CD8-positive, alpha-beta memory T cell (primary cell): Measurements from ENCODE around the gene CCNDBP1. TPM values are rescaled to one million over a fixed set of nuclear protein-coding genes. Genes with fewer than 3 reads are reported as not detected.
A peak's percentile ranks its signal among the peaks of the same experiment; 100 is the strongest.

Source experiments
- CTCF ChIA-PET: fragments of 350-600 bp; sonication (Branson Sonifier 250); formaldehyde crosslinking; loops from one replicate; lab custom pipeline; 2021; ENCODE audit warnings: antibody characterized with exemption; lab: Charles Lee
- POLR2A ChIA-PET: fragments of 350-600 bp; sonication (Branson Sonifier 250); formaldehyde crosslinking; loops from one replicate; lab custom pipeline; 2021; ENCODE audit warnings: antibody characterized with exemption; lab: Charles Lee
- DNase-seq, 5 donors: peaks; one replicate each; pipeline versions ENCODE4 v3.0.0 to v3.0.0-alpha.2; 2020 to 2022; ENCODE audit warnings: mixed read lengths in 1 of 5
- H3K27ac ChIP-seq: one replicate; pipeline ENCODE4 v1.7.0; 2013; ENCODE audit warnings: low read depth, mild to moderate bottlenecking, low read length, moderate library complexity
- H3K27me3 ChIP-seq: 2 replicates; pipeline ENCODE4 v1.7.0; 2013; ENCODE audit warnings: low read length, mild to moderate bottlenecking; ENCODE audit not compliant: insufficient read depth, poor library complexity, severe bottlenecking
- H3K36me3 ChIP-seq: 2 replicates; pipeline ENCODE4 v1.7.0; 2013; ENCODE audit warnings: mild to moderate bottlenecking, low read length, moderate library complexity; ENCODE audit not compliant: insufficient read depth
- H3K4me1 ChIP-seq: 2 replicates; pipeline ENCODE4 v1.7.0; 2013; ENCODE audit warnings: mild to moderate bottlenecking, low read length, moderate library complexity; ENCODE audit not compliant: insufficient read depth
- H3K4me3 ChIP-seq: 2 replicates; pipeline ENCODE4 v1.7.0; 2013; ENCODE audit warnings: mild to moderate bottlenecking, low read length
- H3K9me3 ChIP-seq: 2 replicates; pipeline ENCODE4 v1.7.0; 2013; ENCODE audit warnings: mild to moderate bottlenecking, low read length
- H3K27ac Mint-ChIP-seq, 8 donors: one replicate each; pipeline ENCODE4 v1.8.0; 2020 to 2021; ENCODE audit warnings: mixed read lengths in 8 of 8, mild to moderate bottlenecking in 6 of 8, inconsistent platforms in 3 of 8, moderate library complexity in 3 of 8
- H3K27me3 Mint-ChIP-seq, 2 donors: one replicate each; pipeline ENCODE4 v1.8.0; 2020 to 2021; ENCODE audit warnings: mixed read lengths in 2 of 2, mild to moderate bottlenecking in 1 of 2, moderate library complexity in 1 of 2
- H3K36me3 Mint-ChIP-seq, 3 donors: one replicate each; pipeline ENCODE4 v1.8.0; 2020 to 2021; ENCODE audit warnings: mixed read lengths in 3 of 3, inconsistent platforms in 1 of 3, mild to moderate bottlenecking in 1 of 3
- H3K4me1 Mint-ChIP-seq, 3 donors: one replicate each; pipeline ENCODE4 v1.8.0; 2020 to 2021; ENCODE audit warnings: mixed read lengths in 3 of 3, inconsistent platforms in 1 of 3, mild to moderate bottlenecking in 1 of 3
- H3K4me3 Mint-ChIP-seq, 7 donors: one replicate each; pipeline ENCODE4 v1.8.0; 2020 to 2021; ENCODE audit warnings: mixed read lengths in 7 of 7, mild to moderate bottlenecking in 6 of 7, moderate library complexity in 4 of 7, inconsistent platforms in 2 of 7
- H3K9me3 Mint-ChIP-seq, 5 donors: one replicate each; pipeline ENCODE4 v1.8.0; 2020 to 2022; ENCODE audit warnings: mixed read lengths in 5 of 5, mild to moderate bottlenecking in 3 of 5, moderate library complexity in 2 of 5, inconsistent platforms in 1 of 5
- polyA plus RNA-seq: library from polyadenylated mRNA; unstranded; fragments of 300-500 nt; fragmentation: Illumina TruSeq; gene quantifications from one replicate; pipeline ENCODE4 v1.2.3, GENCODE V29; 2021
- total RNA-seq, 2 experiments: library from RNA; stranded (reverse); gene quantifications; one replicate each; pipeline ENCODE4 v1.2.3, GENCODE V29; 2021

Gene CCNDBP1
- total and polyA plus RNA-seq, 3 experiments from 2014 or later = 61.8 to 204 (median 63.2) TPM

- H3K4me3 ChIP-seq = no peak overlapping the region
- no peaks in the 10 kb centered on the region for H3K9me3 ChIP-seq
- H3K27me3 Mint-ChIP-seq = peaks cover 6 to 23% of the 10 kb centered on the region in 2 donors
- H3K27ac ChIP-seq = no peak overlapping the region
- H3K27me3 ChIP-seq = no peaks in the 10 kb centered on the region
- no peak for DNase-seq
- H3K36me3 Mint-ChIP-seq = no peaks in the 10 kb centered on the region
- ChIA-PET CTCF (interaction anchor here (3.4 kb wide), 1 partner anchor 12 kb away, joined by 11 read pairs; no protein-coding TSS in a partner anchor), POLR2A (no interaction called here)
- H3K9me3 Mint-ChIP-seq = peaks cover 0 to 3% (median 0%) of the 10 kb centered on the region in 5 donors
- H3K27ac Mint-ChIP-seq = no peak overlapping the region
- H3K4me1 ChIP-seq = no peaks in the 10 kb centered on the region
- H3K4me1 Mint-ChIP-seq = no peaks in the 10 kb centered on the region
- no peaks in the 10 kb centered on the region for H3K36me3 ChIP-seq
- no peak overlapping the region for H3K4me3 Mint-ChIP-seq
Measured at GRCh38 chr15:43212951-43213350, 27.7 kb downstream of the CCNDBP1 start.

GRCh38 chr15:43213466-43213865 lies 28.3 kb downstream of the CCNDBP1 start:
- no peak for DNase-seq
- Mint-ChIP-seq H3K4me3 (no peak overlapping the region), H3K9me3 (peaks cover 0 to 3% (median 0%) of the 10 kb centered on the region in 5 donors), H3K27me3 (peaks cover 7 to 22% of the 10 kb centered on the region in 2 donors), H3K27ac (no peak overlapping the region), H3K4me1 (no peaks in the 10 kb centered on the region), H3K36me3 (no peaks in the 10 kb centered on the region)
- CTCF ChIA-PET = interaction anchor here (3.4 kb wide), 1 partner anchor 12 kb away, joined by 11 read pairs; no protein-coding TSS in a partner anchor
- H3K4me3 ChIP-seq = no peak overlapping the region
- no peaks in the 10 kb centered on the region for H3K27me3 ChIP-seq
- H3K4me1 ChIP-seq = no peaks in the 10 kb centered on the region
- H3K36me3 ChIP-seq = no peaks in the 10 kb centered on the region
- H3K9me3 ChIP-seq = no peaks in the 10 kb centered on the region
- POLR2A ChIA-PET = no interaction called here
- H3K27ac ChIP-seq = no peak overlapping the region

GRCh38 chr15:43214169-43214568 lies 29.0 kb downstream of the CCNDBP1 start:
- H3K4me3 Mint-ChIP-seq = no peak overlapping the region
- CTCF ChIA-PET = interaction anchor here (0.9 to 3.4 kb wide), 2 partner anchors 11 to 73 kb away, joined by 3 to 11 read pairs; no protein-coding TSS in a partner anchor
- no peaks in the 10 kb centered on the region for H3K36me3 Mint-ChIP-seq
- Histone ChIP-seq H3K27ac (no peak overlapping the region), H3K36me3 (no peaks in the 10 kb centered on the region), H3K4me3 (no peak overlapping the region), H3K4me1 (no peaks in the 10 kb centered on the region), H3K27me3 (no peaks in the 10 kb centered on the region), H3K9me3 (no peaks in the 10 kb centered on the region)
- no peaks in the 10 kb centered on the region for H3K4me1 Mint-ChIP-seq
- peaks cover 10 to 16% of the 10 kb centered on the region in 2 donors for H3K27me3 Mint-ChIP-seq
- no peak for DNase-seq
- POLR2A ChIA-PET = no interaction called here
- H3K27ac Mint-ChIP-seq = no peak overlapping the region
- peaks cover 0 to 3% (median 0%) of the 10 kb centered on the region in 5 donors for H3K9me3 Mint-ChIP-seq

GRCh38 chr15:43214592-43215295 lies 29.5 kb downstream of the CCNDBP1 start:
- H3K4me1 ChIP-seq = no peaks in the 10 kb centered on the region
- Mint-ChIP-seq H3K9me3 (peaks cover 0 to 3% (median 0%) of the 10 kb centered on the region in 5 donors), H3K36me3 (no peaks in the 10 kb centered on the region), H3K27me3 (peaks cover 10 to 17% of the 10 kb centered on the region in 2 donors), H3K4me3 (no peak overlapping the region), H3K27ac (no peak overlapping the region), H3K4me1 (no peaks in the 10 kb centered on the region)
- no peak overlapping the region for H3K27ac ChIP-seq
- no peaks in the 10 kb centered on the region for H3K36me3 ChIP-seq
- no peaks in the 10 kb centered on the region for H3K9me3 ChIP-seq
- no peak overlapping the region for H3K4me3 ChIP-seq
- ChIA-PET CTCF (interaction anchor here (0.9 to 3.4 kb wide), 2 partner anchors 10 to 72 kb away, joined by 3 to 11 read pairs; no protein-coding TSS in a partner anchor), POLR2A (no interaction called here)
- no peaks in the 10 kb centered on the region for H3K27me3 ChIP-seq
- no peak for DNase-seq

GRCh38 chr15:43215961-43216360 lies 30.8 kb downstream of the CCNDBP1 start:
- Mint-ChIP-seq H3K9me3 (peaks cover 0 to 3% (median 0%) of the 10 kb centered on the region in 5 donors), H3K4me1 (no peaks in the 10 kb centered on the region), H3K27me3 (peaks cover 14 to 18% of the 10 kb centered on the region in 2 donors), H3K4me3 (no peak overlapping the region), H3K36me3 (no peaks in the 10 kb centered on the region), H3K27ac (no peak overlapping the region)
- H3K27me3 ChIP-seq = no peaks in the 10 kb centered on the region
- CTCF ChIA-PET = interaction anchor here (1.8 kb wide), 1 partner anchor 10 kb away, joined by 9 read pairs; no protein-coding TSS in a partner anchor
- H3K9me3 ChIP-seq = no peaks in the 10 kb centered on the region
- H3K36me3 ChIP-seq = no peaks in the 10 kb centered on the region
- H3K4me1 ChIP-seq = no peaks in the 10 kb centered on the region
- no peak for DNase-seq
- no peak overlapping the region for H3K27ac ChIP-seq
- POLR2A ChIA-PET = no interaction called here
- H3K4me3 ChIP-seq = no peak overlapping the region

- H3K27me3 Mint-ChIP-seq = peaks cover 14 to 31% of the 10 kb centered on the region in 2 donors
- DNase-seq = no peak
- Histone ChIP-seq H3K4me1 (no peaks in the 10 kb centered on the region), H3K4me3 (no peak overlapping the region), H3K27me3 (no peaks in the 10 kb centered on the region), H3K9me3 (no peaks in the 10 kb centered on the region), H3K27ac (no peak overlapping the region), H3K36me3 (no peaks in the 10 kb centered on the region)
- peaks cover 0 to 3% (median 0%) of the 10 kb centered on the region in 5 donors for H3K9me3 Mint-ChIP-seq
- H3K4me1 Mint-ChIP-seq = no peaks in the 10 kb centered on the region
- no peaks in the 10 kb centered on the region for H3K36me3 Mint-ChIP-seq
- peak overlapping the region in 1 of 8 donors; percentile 17 for H3K27ac Mint-ChIP-seq
- H3K4me3 Mint-ChIP-seq = no peak overlapping the region
- POLR2A ChIA-PET = interaction anchor here (0.8 kb wide), 1 partner anchor 11 kb away, joined by 3 read pairs; no protein-coding TSS in a partner anchor
- CTCF ChIA-PET = interaction anchor here (0.9 kb wide), 1 partner anchor 66 kb away, joined by 3 read pairs; no protein-coding TSS in a partner anchor
Measured at GRCh38 chr15:43218908-43219706, 33.9 kb downstream of the CCNDBP1 start.

GRCh38 chr15:43219929-43220928 lies 35.0 kb downstream of the CCNDBP1 start:
- CTCF ChIA-PET = interaction anchor here (0.9 kb wide), 1 partner anchor 65 kb away, joined by 3 read pairs; no protein-coding TSS in a partner anchor
- Histone ChIP-seq H3K4me3 (no peak overlapping the region), H3K27me3 (no peaks in the 10 kb centered on the region), H3K36me3 (no peaks in the 10 kb centered on the region), H3K4me1 (no peaks in the 10 kb centered on the region), H3K27ac (no peak overlapping the region), H3K9me3 (no peaks in the 10 kb centered on the region)
- POLR2A ChIA-PET = no interaction called here
- Mint-ChIP-seq H3K27ac (peak overlapping the region in 1 of 8 donors; percentile 82), H3K9me3 (peaks cover 0 to 3% (median 0%) of the 10 kb centered on the region in 5 donors), H3K4me1 (peaks cover 0 to 1% (median under 1%) of the 10 kb centered on the region in 3 donors), H3K4me3 (no peak overlapping the region), H3K36me3 (no peaks in the 10 kb centered on the region), H3K27me3 (peaks cover 14 to 35% of the 10 kb centered on the region in 2 donors)
- DNase-seq = no peak
